Vagina (tissue), 2 donors: ENCODE measurements around the gene G3BP2. TPM values are rescaled to one million over a fixed set of nuclear protein-coding genes. Genes with fewer than 3 reads are reported as not detected.

Experiments
- DNase-seq, 2 donors: peaks; one replicate each; pipeline ENCODE4 v3.0.0-alpha.2; 2017; ENCODE audit errors: extremely low spot score in 2 of 2
- H3K27ac ChIP-seq: fragments of 200-600 bp; sonication (generic); one replicate; pipeline ENCODE4 v1.5.1; 2019
- H3K27me3 ChIP-seq: fragments of 200-600 bp; sonication (generic); one replicate; pipeline ENCODE4 v1.5.1; 2019
- H3K36me3 ChIP-seq, 2 donors: fragments of 200-600 bp; sonication (generic); one replicate each; pipeline ENCODE4 v1.5.1; 2017 to 2019
- H3K4me1 ChIP-seq: fragments of 200-600 bp; sonication (generic); one replicate; pipeline ENCODE4 v1.5.1; 2019
- H3K4me3 ChIP-seq, 2 donors: fragments of 200-600 bp; sonication (generic); 1 replicate in 1 of 2; 2 replicates in 1 of 2; pipeline ENCODE4 v1.5.1; 2016 to 2019
- H3K9me3 ChIP-seq: fragments of 200-600 bp; sonication (generic); one replicate; pipeline ENCODE4 v1.5.1; 2019
- CTCF ChIP-seq, 3 experiments: fragments of 450-650 bp in 2 of 3; fragments of 200-600 bp in 1 of 3; sonication (generic) in 1 of 3; IDR thresholded peaks; one replicate each; pipeline ENCODE4 v1.5.1; 2017 to 2019; ENCODE audit warnings: antibody characterized with exemption in 3 of 3, mild to moderate bottlenecking in 2 of 3, moderate library complexity in 2 of 3
- POLR2A ChIP-seq, 2 donors: fragments of 450-650 bp; IDR thresholded peaks; one replicate each; pipeline ENCODE4 v1.6.1; 2017; ENCODE audit warnings: antibody characterized with exemption in 2 of 2, mild to moderate bottlenecking in 2 of 2, moderate library complexity in 2 of 2
- POLR2AphosphoS5 ChIP-seq, 2 donors: sonication (generic); formaldehyde crosslinking; IDR thresholded peaks; one replicate each; pipeline ENCODE4 v1.9.0; 2017; ENCODE audit warnings: antibody characterized with exemption in 2 of 2, mild to moderate bottlenecking in 2 of 2, low read depth in 1 of 2; ENCODE audit not compliant: insufficient read depth in 1 of 2
- intact Hi-C: fragments of 100-400 bp; cut with DNase I; formaldehyde crosslinking; loops from one replicate; pipeline ENCODE4 v1.15.1; 2023
- total RNA-seq: library from RNA; depleted of rRNA; stranded (reverse); fragments of >200 nt; gene quantifications from one replicate; pipeline ENCODE4 v1.2.3, GENCODE V29; 2016

G3BP2 gene
- total RNA-seq, 1 donor from 2014 or later: 53.5 TPM

- Histone ChIP-seq H3K9me3 (no peaks in the 10 kb centered on the region), H3K4me1 (no peaks in the 10 kb centered on the region), H3K27ac (no peak overlapping the region), H3K4me3 (no peak overlapping the region), H3K27me3 (no peaks in the 10 kb centered on the region), H3K36me3 (no peaks in the 10 kb centered on the region)
- intact Hi-C loops: no loop called here
- DNase-seq: no peak
- TF ChIP-seq CTCF (IDR thresholded peaks at IDR 0.05): no peak
- TF ChIP-seq POLR2A (IDR thresholded peaks at IDR 0.05): no peak
- no peak for TF ChIP-seq POLR2AphosphoS5 (IDR thresholded peaks at IDR 0.05; ENCODE audit: insufficient read depth in 1 of 2, low read depth in 1 of 2)
Observed at GRCh38 chr4:75685546-75686189, 12.5 kb upstream of the G3BP2 start.

GRCh38 chr4:75683482-75684155 lies 10.4 kb upstream of the G3BP2 start:
- Histone ChIP-seq H3K27me3 (no peaks in the 10 kb centered on the region), H3K9me3 (no peaks in the 10 kb centered on the region), H3K27ac (no peak overlapping the region), H3K36me3 (no peaks in the 10 kb centered on the region), H3K4me3 (no peak overlapping the region), H3K4me1 (no peaks in the 10 kb centered on the region)
- no peak for DNase-seq
- intact Hi-C loops: no loop called here
- TF ChIP-seq CTCF (IDR thresholded peaks at IDR 0.05): no peak
- no peak for TF ChIP-seq POLR2A (IDR thresholded peaks at IDR 0.05)
- no peak for TF ChIP-seq POLR2AphosphoS5 (IDR thresholded peaks at IDR 0.05; ENCODE audit: insufficient read depth in 1 of 2, low read depth in 1 of 2)

- no peak for DNase-seq
- no peaks in the 10 kb centered on the region for H3K9me3 ChIP-seq
- H3K4me3 ChIP-seq: no peak overlapping the region
- no peaks in the 10 kb centered on the region for H3K4me1 ChIP-seq
- H3K36me3 ChIP-seq: no peaks in the 10 kb centered on the region
- no peak overlapping the region for H3K27ac ChIP-seq
- no peaks in the 10 kb centered on the region for H3K27me3 ChIP-seq
- intact Hi-C loops: no loop called here
- no peak for TF ChIP-seq POLR2AphosphoS5 (IDR thresholded peaks at IDR 0.05; ENCODE audit: insufficient read depth in 1 of 2, low read depth in 1 of 2)
- no peak for TF ChIP-seq POLR2A (IDR thresholded peaks at IDR 0.05)
- no peak for TF ChIP-seq CTCF (IDR thresholded peaks at IDR 0.05)
Observed at GRCh38 chr4:75679876-75680575, 6.8 kb upstream of the G3BP2 start.

GRCh38 chr4:75678965-75679364 lies 5.8 kb upstream of the G3BP2 start:
- TF ChIP-seq POLR2A (IDR thresholded peaks at IDR 0.05): no peak
- TF ChIP-seq POLR2AphosphoS5 (IDR thresholded peaks at IDR 0.05; ENCODE audit: insufficient read depth in 1 of 2, low read depth in 1 of 2): no peak
- no peak for DNase-seq
- Histone ChIP-seq H3K4me3 (no peak overlapping the region), H3K27ac (no peak overlapping the region), H3K27me3 (no peaks in the 10 kb centered on the region), H3K4me1 (peaks cover 5% of the 10 kb centered on the region), H3K9me3 (no peaks in the 10 kb centered on the region), H3K36me3 (no peaks in the 10 kb centered on the region)
- intact Hi-C loops: no loop called here

- H3K36me3 ChIP-seq: no peaks in the 10 kb centered on the region
- H3K4me1 ChIP-seq: peaks cover 8% of the 10 kb centered on the region
- intact Hi-C loops: no loop called here
Observed at GRCh38 chr4:75678473-75678872, 5.3 kb upstream of the G3BP2 start.

More at GRCh38 chr4:75678473-75678872, 5.3 kb upstream of the G3BP2 start:
- DNase-seq: no peak
- no peaks in the 10 kb centered on the region for H3K27me3 ChIP-seq
- H3K27ac ChIP-seq: no peak overlapping the region
- H3K4me3 ChIP-seq: no peak overlapping the region
- H3K9me3 ChIP-seq: no peaks in the 10 kb centered on the region
- TF ChIP-seq POLR2AphosphoS5 (IDR thresholded peaks at IDR 0.05; ENCODE audit: insufficient read depth in 1 of 2, low read depth in 1 of 2): no peak
- no peak for TF ChIP-seq CTCF (IDR thresholded peaks at IDR 0.05)
- TF ChIP-seq POLR2A (IDR thresholded peaks at IDR 0.05): no peak
